ENCODE data around the gene GSS.

DNA sequence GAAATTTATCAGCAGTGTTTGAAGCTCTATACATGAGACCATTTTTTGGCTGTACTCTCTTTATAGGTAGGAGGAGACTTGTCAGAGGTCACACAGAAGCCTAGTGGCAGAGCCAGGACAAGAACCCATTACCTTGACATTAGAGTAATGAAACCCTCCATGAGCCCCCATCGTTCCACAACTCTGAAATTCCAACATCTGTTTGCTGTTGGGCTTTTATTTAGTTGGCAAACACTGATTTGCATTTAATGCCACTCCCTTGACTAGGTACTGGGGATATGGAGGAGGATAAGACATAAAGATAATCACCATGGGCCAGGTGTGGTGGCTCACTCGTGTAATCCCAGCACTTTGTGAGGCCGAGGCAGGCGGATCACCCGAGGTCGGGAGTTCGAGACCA is 1.6 kb downstream of the GSS start:
- TF ChIP-seq, protein P1, sequence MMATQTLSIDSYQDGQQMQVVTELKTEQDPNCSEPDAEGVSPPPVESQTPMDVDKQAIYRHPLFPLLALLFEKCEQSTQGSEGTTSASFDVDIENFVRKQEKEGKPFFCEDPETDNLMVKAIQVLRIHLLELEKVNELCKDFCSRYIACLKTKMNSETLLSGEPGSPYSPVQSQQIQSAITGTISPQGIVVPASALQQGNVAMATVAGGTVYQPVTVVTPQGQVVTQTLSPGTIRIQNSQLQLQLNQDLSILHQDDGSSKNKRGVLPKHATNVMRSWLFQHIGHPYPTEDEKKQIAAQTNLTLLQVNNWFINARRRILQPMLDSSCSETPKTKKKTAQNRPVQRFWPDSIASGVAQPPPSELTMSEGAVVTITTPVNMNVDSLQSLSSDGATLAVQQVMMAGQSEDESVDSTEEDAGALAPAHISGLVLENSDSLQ (IDR thresholded peaks at IDR 0.05), result no peak
- TF ChIP-seq FOXA1 (IDR thresholded peaks at IDR 0.05) (no peak), SP1 (IDR thresholded peaks at IDR 0.05) (no peak), ELF4 (IDR thresholded peaks at IDR 0.05) (no peak), LEF1 (IDR thresholded peaks at IDR 0.05; ENCODE audit: borderline replicate concordance) (no peak), ARNT (IDR thresholded peaks at IDR 0.05) (no peak), SUZ12 (IDR thresholded peaks at IDR 0.05) (no peak), NFRKB (IDR thresholded peaks at IDR 0.05) (no peak), FOXK2 (IDR thresholded peaks at IDR 0.05) (no peak)
